SK-N-SH (cell line): ENCODE results near the gene TCF12.

Experiments
- CTCF ChIP-seq: fragments of 200-600 bp; sonication (generic); IDR thresholded peaks from 2 replicates; pipeline ENCODE4 v1.6.1; 2017; ENCODE audit warnings: antibody characterized with exemption, mild to moderate bottlenecking, moderate library complexity
- EP300 ChIP-seq, 2 experiments: IDR thresholded peaks; 2 replicates each; pipeline versions ENCODE4 v1.4.0 to v1.6.1; 2012; ENCODE audit warnings: borderline replicate concordance in 1 of 2, low read depth in 1 of 2, low read length in 1 of 2
- TEAD4 ChIP-seq: IDR thresholded peaks from 2 replicates; pipeline ENCODE4 v1.4.0; 2012; ENCODE audit warnings: mild to moderate bottlenecking, borderline replicate concordance; ENCODE audit not compliant: insufficient read depth

- TF ChIP-seq TEAD4 (no peak), EP300 (IDR thresholded peaks at IDR 0.05; ENCODE audit: borderline replicate concordance in 1 of 2, low read depth in 1 of 2, low read length in 1 of 2) (no peak), CTCF (no peak)
Observed at GRCh38 chr15:56984681-56985481, 66.4 kb downstream of the TCF12 start.
